Esophagus muscularis mucosa (tissue), 4 donors: Measurements from ENCODE around the gene ALG1. TPM values are rescaled to one million over a fixed set of nuclear protein-coding genes. Genes with fewer than 3 reads are reported as not detected.

Experiments
- DNase-seq: peaks from one replicate; pipeline ENCODE4 v3.0.0-alpha.2; 2017; ENCODE audit errors: extremely low spot score
- H3K27ac ChIP-seq, 4 donors: fragments of 200-600 bp; sonication (generic); replicated peaks in 1 of 4; 1 replicate in 3 of 4; 2 replicates in 1 of 4; pipeline ENCODE4 v1.5.1; 2016 to 2019; ENCODE audit warnings: mild to moderate bottlenecking in 1 of 4
- H3K27me3 ChIP-seq, 4 donors: fragments of 200-600 bp; sonication (generic); one replicate each; pipeline versions ENCODE4 v1.5.1 to v1.6.0; 2016 to 2019
- H3K36me3 ChIP-seq, 4 donors: fragments of 200-600 bp; sonication (generic); one replicate each; pipeline ENCODE4 v1.5.1; 2016 to 2019
- H3K4me1 ChIP-seq, 4 donors: fragments of 200-600 bp; sonication (generic); one replicate each; pipeline ENCODE4 v1.5.1; 2016 to 2019
- H3K4me3 ChIP-seq, 4 donors: fragments of 200-600 bp; sonication (generic); 1 replicate in 2 of 4; 2 replicates in 2 of 4; pipeline ENCODE4 v1.5.1; 2016 to 2019; ENCODE audit warnings: mild to moderate bottlenecking in 4 of 4, moderate library complexity in 1 of 4
- H3K9me3 ChIP-seq, 4 donors: fragments of 200-600 bp; sonication (generic); 1 replicate in 3 of 4; 2 replicates in 1 of 4; pipeline ENCODE4 v1.5.1; 2016 to 2019
- CTCF ChIP-seq, 3 experiments: fragments of 200-600 bp in 2 of 3; fragments of 450-650 bp in 1 of 3; sonication (generic) in 2 of 3; IDR thresholded peaks; one replicate each; pipeline ENCODE4 v1.5.1; 2017 to 2019; ENCODE audit warnings: antibody characterized with exemption in 3 of 3, mild to moderate bottlenecking in 2 of 3, moderate library complexity in 1 of 3
- EP300 ChIP-seq: sonication (generic); formaldehyde crosslinking; IDR thresholded peaks from one replicate; pipeline ENCODE4 v1.6.1; 2017; ENCODE audit warnings: antibody characterized with exemption
- POLR2A ChIP-seq: fragments of 450-650 bp; IDR thresholded peaks from one replicate; pipeline ENCODE4 v1.6.1; 2017; ENCODE audit warnings: antibody characterized with exemption, moderate library complexity, mild to moderate bottlenecking, low read depth
- POLR2AphosphoS5 ChIP-seq, 2 donors: sonication (generic); formaldehyde crosslinking; IDR thresholded peaks; one replicate each; pipeline ENCODE4 v1.6.1; 2017; ENCODE audit warnings: antibody characterized with exemption in 2 of 2
- WGBS: methylation state at CpG from one replicate; pipeline ENCODE4 v1.1.5; 2018; 5-methylcytosine and 5-hydroxymethylcytosine counted together
- intact Hi-C: fragments of 100-400 bp; cut with DNase I; formaldehyde crosslinking; loops from one replicate; pipeline ENCODE4 v1.15.1; 2023
- total RNA-seq, 4 donors: library from RNA; depleted of rRNA; stranded (reverse); fragments of >200 nt; gene quantifications; one replicate each; pipeline versions ENCODE4 v1.1.0 to v1.2.1, GENCODE V29; 2016

Gene ALG1
- total RNA-seq, 4 donors from 2014 or later: 10.4 to 15.9 (median 12.2) TPM

DNA sequence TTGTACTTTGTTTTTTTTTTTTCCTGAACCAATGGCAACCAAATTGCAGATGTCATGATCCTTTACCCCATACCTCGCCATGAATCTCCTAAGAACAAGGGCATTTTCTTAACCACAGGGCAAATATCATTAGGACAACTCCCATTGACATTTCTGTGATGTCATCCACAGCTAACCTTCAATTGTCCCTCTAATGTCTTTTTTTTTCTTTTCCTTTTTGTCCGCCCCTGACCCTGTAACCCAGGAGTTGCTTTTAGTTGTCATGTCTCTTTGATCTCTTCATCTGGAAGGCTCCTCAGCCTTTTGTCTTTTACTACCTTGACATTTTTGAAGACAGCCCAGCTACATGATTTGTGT, 37.5 kb upstream of the ALG1 start:
- Histone ChIP-seq H3K27ac (peak overlapping the region; percentile 59 to 74 (median 67)), H3K4me3 (peak overlapping the region; percentile 77 to 91 (median 88)), H3K4me1 (peaks cover 16 to 26% (median 23%) of the 10 kb centered on the region in 4 donors), H3K9me3 (no peaks in the 10 kb centered on the region), H3K27me3 (no peaks in the 10 kb centered on the region), H3K36me3 (peaks cover 0 to 25% (median 8%) of the 10 kb centered on the region in 4 donors)
- intact Hi-C loops: no loop called here
- TF ChIP-seq POLR2A (no peak), EP300 (no peak), CTCF (IDR thresholded peaks at IDR 0.05) (no peak), POLR2AphosphoS5 (IDR thresholded peaks at IDR 0.05) (no peak)
- DNase-seq: no peak
- 10% methylated on average over 2 of the region's 2 CpGs for WGBS

- Histone ChIP-seq H3K4me1 (peaks cover 16 to 26% (median 23%) of the 10 kb centered on the region in 4 donors), H3K4me3 (no peak overlapping the region), H3K9me3 (no peaks in the 10 kb centered on the region), H3K36me3 (peaks cover 0 to 9% (median 0%) of the 10 kb centered on the region in 4 donors), H3K27me3 (no peaks in the 10 kb centered on the region), H3K27ac (no peak overlapping the region)
- TF ChIP-seq POLR2A: no peak
- no peak for TF ChIP-seq POLR2AphosphoS5 (IDR thresholded peaks at IDR 0.05)
- no peak for TF ChIP-seq CTCF (IDR thresholded peaks at IDR 0.05)
- TF ChIP-seq EP300: no peak
- intact Hi-C loops: no loop called here
- 72% methylated on average over 1 of the region's 1 CpG for WGBS
- DNase-seq: no peak
These were observed 35.8 kb upstream of the ALG1 start for GRCh38 chr16:5035909-5036227.

- 52% methylated on average over 12 of the region's 12 CpGs for WGBS
- no peak overlapping the region for H3K27ac ChIP-seq
These were observed 35.2 kb upstream of the ALG1 start for GRCh38 chr16:5036228-5037156.

DNA sequence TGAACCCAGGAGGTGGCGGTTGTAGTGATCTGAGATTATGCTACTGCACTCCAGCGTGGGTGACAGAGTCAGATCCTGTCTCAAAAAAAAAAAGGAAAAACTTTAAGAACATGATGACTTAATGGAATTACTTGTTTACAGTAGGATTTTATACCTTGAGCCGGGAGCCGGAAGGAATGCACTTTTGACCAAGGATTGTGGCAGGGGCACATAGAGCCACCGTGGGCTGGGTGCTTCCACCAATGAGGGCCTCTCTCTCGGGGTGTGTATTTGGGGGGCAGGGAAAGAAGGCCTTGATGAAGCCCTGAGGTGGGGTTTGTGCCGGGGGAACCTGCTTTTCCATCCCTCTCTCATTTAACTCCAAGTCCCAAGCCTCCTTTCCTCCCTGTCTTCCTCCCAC, 31.2 kb upstream of the ALG1 start:
- Histone ChIP-seq H3K4me3 (no peak overlapping the region), H3K9me3 (no peaks in the 10 kb centered on the region), H3K27me3 (no peaks in the 10 kb centered on the region), H3K4me1 (no peaks in the 10 kb centered on the region), H3K36me3 (peaks cover 0 to 3% (median 0%) of the 10 kb centered on the region in 4 donors), H3K27ac (no peak overlapping the region)
- 67% methylated on average over 7 of the region's 7 CpGs for WGBS
- no peak for TF ChIP-seq CTCF (IDR thresholded peaks at IDR 0.05)
- TF ChIP-seq POLR2AphosphoS5 (IDR thresholded peaks at IDR 0.05): no peak
- TF ChIP-seq POLR2A: no peak
- no peak for DNase-seq
- intact Hi-C loops: no loop called here

More at GRCh38 chr16:5036228-5037156, 35.2 kb upstream of the ALG1 start:
- intact Hi-C loops: no loop called here
- no peak for DNase-seq
- no peaks in the 10 kb centered on the region for H3K9me3 ChIP-seq
- H3K4me3 ChIP-seq: no peak overlapping the region
- H3K27me3 ChIP-seq: no peaks in the 10 kb centered on the region
- H3K36me3 ChIP-seq: peaks cover 0 to 3% (median 0%) of the 10 kb centered on the region in 4 donors
- TF ChIP-seq POLR2AphosphoS5 (IDR thresholded peaks at IDR 0.05) (no peak), CTCF (IDR thresholded peaks at IDR 0.05) (no peak), EP300 (no peak), POLR2A (no peak)
- H3K4me1 ChIP-seq: peaks cover 16 to 26% (median 23%) of the 10 kb centered on the region in 4 donors
